HG03442 (cell line): Measurements from ENCODE around the gene PLPP3.

Source experiments
- ATAC-seq: cut with Tn5 transposase; IDR thresholded peaks from one replicate; pipeline ENCODE4 v1.9.1; 2021; ENCODE audit warnings: mild to moderate bottlenecking, moderate library complexity; ENCODE audit not compliant: unreplicated experiment

The PLPP3 gene

DNA sequence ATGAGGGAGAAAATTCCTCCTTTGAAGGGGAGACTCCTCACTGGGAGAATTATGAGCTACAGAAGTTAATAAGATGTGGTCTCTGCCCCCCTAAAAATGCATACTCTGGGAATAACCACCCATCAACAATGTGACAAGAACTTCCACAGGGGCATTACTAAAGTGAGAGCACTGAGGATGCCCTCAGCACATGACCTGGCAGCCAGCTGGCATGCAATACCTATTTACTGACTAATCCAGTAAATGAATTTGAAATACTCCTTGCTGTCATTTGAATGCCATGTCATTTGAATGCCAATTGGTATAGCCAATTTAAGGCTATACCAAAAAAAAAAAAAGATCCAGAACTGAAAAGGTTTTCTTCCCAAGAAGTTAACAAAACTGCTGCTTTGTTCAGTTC lies 30.8 kb downstream of the PLPP3 start:
- ATAC-seq: no peak

DNA sequence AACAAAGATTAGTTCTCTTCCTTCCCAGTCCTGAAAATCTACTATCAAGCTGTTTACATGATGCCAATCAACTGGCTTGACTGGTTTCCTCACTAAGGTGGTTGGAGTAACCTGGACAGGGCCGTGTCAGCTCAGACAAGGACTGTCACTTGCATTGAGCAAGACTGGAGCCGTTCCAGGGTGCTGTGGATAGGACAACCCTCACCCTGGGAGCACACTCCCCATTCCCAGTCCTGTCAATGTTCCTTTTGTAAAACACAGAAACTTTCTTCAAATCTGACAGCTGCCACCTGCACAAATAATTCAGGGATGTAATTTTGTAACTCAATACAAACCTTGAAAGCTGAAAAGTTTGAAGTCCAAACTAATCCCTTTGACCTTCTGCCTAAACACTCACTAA lies 31.4 kb downstream of the PLPP3 start:
- ATAC-seq: no peak

DNA sequence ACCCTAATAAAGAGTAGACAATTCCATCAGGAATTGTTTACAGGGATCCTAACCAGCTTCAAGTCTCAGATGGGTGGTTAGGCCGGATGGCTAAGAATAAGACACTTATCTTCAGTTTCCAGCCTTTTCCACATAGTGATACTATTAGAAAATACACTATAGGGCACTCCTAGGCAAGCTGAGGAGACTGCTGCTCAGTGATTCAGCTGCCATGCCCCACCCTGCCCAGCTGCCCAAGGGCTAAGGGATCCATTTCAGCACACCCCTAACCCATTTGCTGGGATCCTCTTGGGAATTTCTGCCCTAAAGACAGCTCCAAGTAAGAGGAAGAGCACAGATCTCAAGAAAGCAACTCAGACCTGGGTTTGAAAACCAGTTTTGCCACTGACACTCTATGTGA lies 31.9 kb downstream of the PLPP3 start:
- ATAC-seq: no peak

DNA sequence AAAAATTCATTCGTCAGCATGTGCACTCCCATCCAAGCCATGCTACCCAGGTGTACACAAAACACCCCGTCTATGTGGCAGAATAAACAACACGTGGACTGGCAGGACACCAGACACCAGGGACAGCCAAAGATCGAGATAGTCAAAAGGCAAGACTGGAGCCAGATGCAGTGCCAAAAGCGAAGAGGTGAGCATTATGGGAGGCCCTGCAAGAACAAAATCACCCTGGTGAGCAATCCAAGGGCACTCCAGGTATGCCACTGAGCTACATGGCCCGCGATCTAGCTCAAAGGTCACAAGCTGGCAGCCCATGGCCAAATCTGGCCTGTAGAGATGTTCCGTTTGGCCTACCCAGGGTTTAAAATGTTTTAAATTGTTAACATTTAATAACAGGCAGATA lies 33.7 kb downstream of the PLPP3 start:
- no peak for ATAC-seq

DNA sequence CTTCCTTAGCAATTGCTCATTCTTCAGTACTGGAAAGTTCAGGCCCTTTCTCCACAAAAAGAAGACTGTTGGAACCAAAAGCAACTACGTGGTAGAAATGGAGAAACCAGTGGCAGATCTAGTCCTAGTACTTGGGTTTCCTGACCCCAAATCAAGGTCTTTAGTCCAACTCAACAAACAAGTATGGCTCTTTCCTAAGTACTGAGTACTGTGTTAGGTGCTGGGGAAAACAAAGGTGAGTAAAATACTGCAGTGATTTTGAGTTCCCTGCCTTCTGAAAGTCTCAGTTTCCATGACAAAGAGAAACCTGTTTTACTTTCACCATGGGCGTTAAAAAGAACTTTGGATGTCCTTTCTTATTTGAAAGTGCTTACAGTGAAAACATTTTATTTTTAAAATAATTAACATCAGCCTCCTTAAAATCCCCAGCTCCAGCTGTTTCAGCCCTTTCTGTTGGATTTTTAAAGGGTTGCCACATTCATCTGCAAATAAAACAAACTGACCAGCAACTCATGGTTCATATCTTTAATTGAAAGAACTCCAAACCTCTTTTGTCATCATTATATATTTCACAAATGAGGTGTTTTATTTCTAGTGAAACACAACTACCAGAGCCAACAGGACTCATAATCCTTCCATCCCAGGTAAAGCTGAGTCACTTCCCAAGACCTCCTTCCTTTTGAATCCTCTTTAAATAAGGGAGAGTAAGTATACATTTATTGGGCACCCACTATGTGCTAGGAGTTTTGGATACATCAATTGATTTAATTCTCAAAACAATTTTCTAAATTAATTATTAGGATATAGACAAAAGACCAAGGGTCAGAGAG lies 35.4 kb downstream of the PLPP3 start:
- no peak for ATAC-seq

DNA sequence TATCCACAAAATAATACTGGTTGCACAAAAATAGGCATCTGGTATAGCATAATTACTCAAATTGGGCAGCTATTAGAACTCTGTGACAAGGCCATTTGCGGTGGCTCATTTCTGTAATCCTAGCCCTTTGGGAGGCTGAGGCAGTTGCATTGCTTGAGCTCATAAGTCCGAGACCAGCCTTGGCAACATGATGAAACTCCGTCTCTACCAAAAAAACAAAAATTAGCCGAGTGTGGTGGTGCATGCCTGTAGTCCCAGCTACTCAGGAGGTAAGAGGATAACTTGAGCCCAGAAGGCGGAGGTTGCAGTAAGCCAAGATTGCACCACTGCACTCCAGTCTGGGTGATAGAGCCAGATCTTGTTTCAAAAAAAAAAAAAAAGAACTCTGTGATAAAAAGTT lies 36.7 kb downstream of the PLPP3 start:
- no peak for ATAC-seq

DNA sequence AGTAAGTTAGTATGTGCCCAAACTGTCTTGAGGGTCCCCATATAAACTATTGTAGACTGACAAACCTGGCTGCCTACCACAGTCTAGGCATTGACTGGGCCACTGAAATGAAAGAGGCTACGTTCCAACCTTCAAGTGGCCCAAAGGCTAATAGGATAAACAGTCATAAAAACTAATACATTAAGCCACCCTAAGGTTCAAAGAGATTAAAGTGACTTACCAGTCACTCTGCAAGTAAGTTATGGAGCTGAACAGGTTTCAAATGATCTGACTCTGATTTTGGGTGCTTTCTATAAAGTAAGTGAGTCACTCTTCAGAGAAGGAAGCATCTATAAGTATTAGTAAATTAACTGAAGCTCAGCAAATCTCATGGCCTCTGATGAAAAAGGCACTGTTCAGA lies 38.0 kb downstream of the PLPP3 start:
- ATAC-seq: no peak

DNA sequence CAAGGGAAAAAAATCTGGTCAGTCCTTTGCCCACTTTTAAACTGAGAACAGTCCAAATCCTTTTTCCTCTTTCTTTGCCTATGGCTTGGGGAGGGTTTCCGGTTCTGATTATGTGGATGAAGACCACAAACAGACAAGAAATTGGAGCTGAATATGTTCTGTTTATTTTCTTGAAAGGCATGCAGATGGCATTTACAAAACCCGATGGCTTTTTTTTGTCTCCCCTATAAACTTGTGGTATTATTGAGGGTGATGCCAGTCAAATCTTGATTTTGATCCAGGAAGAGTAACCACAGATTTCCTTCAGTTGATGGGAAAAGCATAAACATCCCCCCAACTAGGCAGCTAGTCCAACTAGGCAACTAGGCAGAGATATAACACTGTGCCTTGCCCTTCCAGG lies 38.9 kb downstream of the PLPP3 start:
- ATAC-seq: no peak

DNA sequence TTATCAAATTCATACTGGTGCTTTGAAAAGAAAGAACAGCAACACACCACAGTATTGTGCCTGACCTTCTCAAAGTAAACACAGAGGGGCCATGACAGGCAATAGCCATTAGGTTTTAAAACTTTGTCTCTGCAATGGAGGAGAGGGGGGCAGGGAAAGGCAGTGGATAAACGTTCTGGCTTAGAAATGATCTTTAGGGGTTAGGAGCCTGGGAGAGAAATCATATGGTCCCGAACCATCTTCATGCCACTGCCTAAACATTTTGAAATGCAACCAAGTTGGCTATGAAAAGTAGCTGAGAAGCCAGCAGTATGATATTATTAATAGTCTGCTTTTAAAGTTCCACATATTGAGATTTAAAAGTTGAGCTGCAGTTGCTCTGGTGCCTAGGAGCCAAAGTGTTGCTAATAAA lies 39.8 kb downstream of the PLPP3 start:
- ATAC-seq: no peak

DNA sequence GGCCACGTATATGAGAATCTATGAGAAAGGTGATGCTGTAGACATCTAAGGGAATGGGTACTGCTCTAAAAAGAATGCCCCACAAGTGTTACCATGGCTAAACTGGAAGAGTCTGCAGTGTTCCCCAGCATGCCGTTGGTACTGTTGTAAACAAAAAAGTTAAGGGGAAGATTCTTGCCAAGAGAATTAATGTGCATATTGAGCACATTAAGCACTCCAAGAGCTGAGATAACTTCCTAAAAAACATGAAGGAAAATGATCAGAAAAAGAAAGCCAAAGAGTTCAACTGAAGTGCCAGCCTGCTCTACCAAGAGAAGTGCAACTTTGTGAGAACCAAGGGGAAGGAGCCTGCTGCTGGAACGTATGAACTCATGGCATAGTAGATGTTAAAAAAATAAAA lies 40.8 kb downstream of the PLPP3 start:
- ATAC-seq: no peak

DNA sequence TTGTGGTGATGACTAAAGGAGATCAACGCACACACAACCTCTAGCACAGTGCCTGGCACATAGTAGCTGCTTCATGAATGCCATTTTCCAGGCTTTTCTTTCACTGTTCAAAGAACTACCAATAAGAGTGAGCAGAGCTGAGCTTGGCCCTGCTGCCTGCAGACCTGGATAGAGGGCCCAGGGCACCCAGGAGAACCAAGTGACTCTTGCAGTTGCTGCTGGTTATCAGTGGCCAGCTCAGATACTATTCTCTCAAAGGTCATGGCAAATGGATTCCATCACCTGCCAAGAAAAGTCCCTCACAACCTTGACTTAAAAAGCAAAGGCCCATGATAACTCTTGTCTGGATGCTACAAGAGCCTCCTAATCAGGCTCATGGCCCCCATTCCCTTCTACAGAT lies 41.7 kb downstream of the PLPP3 start:
- no peak for ATAC-seq

DNA sequence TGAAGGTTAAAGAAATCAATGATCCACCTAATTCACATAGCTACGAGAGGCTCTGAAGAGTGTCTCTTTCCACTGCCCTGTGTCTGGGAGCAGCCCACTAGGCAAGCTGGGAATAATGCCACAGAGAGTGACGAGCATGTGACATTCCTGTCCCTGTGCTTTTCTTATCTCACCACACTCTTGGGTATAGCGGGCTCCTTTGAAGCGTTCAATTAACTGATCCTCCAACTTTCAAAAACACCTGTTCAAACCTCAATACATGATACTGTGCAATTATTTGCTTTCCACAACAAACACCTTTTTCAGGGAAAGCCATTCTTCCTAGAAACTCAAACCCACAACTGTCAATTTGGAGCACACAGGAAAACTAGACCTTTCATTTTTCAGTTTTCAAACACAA lies 43.4 kb downstream of the PLPP3 start:
- ATAC-seq: no peak

DNA sequence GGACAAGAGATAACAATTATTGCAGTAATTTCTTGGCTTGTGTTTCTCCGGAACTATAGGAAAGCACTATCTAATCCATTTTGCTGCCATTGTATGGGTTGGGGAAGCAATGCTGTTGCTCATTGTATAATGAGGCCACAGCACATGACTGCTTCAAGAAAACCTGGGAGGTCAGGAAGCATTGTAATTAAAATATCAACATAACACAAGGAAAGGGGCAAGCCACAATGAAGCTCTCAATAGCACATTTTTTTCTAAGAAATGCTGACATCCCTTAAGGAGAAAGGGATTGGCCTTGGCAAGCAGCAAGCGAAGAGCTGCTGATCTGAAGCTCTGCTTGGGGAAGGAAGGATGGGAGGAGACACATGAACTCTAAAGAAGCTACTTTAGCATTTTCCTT lies 44.0 kb downstream of the PLPP3 start:
- ATAC-seq: no peak

DNA sequence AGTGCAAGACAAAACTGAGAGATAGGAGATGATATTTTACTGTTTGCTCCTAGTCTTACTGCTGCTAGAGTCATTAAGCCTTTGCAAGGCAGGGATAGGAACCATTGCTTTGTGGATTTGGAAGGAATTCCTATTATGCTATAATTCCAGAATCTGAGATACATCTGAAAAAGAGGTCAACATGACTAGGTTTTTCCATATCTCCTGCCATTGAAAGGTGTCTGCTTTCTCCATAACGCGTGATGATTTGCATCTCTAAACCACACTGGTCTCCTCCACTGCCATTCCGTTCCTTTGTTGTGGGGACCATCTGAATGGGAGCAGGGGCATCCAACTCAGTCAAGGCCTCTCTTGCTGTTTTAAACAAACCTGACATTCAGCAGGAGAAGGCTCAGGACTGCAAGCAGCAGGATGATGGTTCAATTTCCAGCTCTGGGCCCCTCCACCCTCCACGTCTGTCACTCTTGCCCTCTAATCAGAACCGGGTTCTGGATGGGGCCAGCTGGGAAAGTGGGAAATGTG lies 45.2 kb downstream of the PLPP3 start:
- no peak for ATAC-seq

DNA sequence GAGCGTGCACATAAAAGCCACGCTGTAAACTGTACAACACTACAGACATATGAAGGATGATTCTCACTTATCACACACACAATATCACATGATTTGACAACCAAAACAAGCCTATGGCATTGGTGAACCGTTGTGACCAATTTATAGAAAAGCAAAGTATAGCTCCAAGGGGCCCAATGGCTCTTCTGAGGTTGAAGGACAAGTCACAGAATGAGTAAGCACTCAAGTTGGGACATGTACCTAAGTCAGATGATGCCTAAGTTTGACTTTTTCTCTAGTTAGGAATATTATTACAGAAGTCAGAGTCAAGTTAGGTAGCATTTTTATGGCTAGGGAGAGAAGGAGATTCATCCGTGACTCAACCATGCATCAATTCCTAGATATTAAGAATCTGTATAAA lies 45.7 kb downstream of the PLPP3 start:
- ATAC-seq: peak; percentile 93

DNA sequence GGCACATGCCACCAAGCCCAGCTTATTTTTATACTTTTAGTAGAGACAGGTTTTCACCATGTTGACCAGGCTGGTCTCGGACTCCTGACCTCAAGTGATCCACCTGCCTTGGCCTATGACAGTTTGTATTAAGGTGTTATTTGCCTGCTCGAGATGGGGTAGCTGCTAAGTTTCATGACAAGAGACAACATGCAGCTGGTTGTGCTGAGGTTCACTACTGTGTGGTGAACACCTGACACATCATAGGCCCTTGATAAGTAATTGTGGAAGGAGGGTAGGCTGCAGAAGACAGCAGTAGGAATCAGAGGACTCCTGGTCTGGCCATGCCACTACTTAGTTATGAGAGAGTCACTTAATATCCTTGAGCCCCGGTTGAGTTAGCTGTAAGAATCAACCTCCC lies 46.2 kb downstream of the PLPP3 start:
- ATAC-seq: peak; percentile 26

DNA sequence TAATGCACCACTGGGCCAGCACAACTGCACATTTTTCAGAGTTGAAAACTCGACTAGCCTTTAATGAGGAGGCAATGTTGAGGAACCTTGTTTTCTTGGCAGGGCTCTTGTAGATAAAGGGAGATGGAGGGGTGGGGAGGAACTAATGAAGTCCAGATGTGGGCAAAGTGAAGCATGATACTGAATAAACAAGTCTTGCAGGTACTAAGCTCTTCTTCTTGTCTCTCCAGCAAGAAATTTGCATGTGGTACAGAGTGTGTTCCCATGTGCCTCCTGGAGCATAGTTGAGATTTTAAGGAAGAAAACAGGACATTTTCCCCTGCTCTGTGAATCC lies 47.0 kb downstream of the PLPP3 start:
- no peak for ATAC-seq

DNA sequence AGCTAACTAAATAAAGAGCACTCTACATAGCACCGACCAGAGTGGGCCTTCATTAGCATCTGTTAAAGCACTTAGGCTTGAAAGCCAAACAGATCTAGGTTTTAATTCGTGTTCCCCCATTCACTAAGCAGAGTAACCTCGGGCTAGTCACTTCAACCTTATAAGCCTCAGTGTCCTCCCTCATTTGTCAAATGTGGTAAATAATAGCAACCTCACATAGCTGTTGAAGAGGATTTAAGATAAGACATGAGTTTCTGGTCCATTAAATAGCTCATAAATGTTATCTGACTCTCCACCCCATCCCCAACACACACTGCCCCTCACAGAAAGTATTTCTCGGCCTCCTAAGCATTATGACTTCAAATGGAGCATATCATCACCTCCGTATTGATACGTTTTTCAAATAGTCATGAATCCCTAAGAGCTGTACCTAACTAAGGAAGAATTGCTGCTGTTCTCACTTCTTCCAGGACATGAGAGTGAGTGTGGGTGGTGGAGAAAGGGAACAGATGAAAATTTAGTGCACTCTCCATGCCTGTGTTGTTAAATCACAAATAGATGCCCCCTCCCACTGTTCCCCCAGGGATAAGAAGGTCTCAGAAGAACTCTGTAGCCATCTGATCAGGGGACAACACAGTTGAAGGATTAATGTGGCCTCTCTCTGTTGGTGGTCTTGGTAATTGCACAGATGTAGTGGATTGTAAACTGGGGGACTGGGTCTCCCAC lies 47.6 kb downstream of the PLPP3 start:
- ATAC-seq: no peak

DNA sequence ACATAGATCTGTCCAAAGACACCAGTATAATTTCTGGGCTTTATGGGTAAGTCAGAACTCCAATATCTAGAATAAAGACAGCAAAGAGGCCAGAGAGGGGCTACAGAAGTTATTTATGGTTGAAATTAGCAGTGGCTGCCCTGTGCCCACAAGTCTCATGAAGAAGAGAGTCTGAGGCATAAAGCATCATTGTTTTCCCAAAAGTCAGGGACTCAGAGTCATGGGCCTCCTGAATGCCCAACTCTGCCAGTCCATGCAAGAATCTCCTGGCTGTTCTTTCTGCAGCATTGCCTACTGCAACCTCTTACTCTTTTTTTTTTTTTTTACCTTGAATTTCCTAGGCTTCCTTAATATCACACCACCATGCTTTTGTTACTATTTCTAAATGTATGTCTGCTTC lies 49.6 kb downstream of the PLPP3 start:
- no peak for ATAC-seq

DNA sequence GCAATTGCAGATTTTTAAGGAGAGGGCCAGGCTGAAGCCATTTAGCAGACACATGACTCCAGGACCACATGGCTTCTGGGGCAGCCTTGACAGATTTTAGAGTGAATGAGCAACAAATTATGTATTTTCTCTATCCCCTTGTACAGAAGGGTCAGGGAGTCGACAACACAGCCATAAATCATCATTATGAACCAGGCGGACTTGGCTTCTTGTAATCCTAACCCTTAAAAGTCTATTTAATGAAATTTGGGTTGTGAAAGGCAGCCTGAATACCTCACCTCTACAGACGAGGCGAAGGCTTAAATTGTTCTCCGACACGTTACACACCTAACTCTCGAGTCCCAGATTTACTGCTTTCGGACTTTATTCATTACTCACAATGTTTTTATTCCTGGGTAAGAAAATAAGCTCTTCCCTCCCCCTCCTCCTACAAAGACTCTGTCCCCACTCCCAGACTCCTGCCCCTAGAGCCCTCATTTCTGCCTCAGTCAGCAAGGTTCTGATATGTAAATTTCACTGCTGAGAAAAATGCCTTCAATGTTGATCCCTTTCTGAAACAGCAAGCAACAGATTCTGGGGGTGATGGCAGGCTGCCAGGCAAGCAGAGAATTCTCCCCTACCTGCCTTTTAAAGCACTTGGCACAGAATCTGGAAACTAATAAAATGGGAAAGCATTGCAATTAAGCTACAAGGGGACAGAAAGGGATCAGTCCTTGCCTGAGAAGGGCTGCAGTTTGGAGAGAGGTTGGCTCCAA lies 51.6 kb downstream of the PLPP3 start:
- ATAC-seq: no peak

DNA sequence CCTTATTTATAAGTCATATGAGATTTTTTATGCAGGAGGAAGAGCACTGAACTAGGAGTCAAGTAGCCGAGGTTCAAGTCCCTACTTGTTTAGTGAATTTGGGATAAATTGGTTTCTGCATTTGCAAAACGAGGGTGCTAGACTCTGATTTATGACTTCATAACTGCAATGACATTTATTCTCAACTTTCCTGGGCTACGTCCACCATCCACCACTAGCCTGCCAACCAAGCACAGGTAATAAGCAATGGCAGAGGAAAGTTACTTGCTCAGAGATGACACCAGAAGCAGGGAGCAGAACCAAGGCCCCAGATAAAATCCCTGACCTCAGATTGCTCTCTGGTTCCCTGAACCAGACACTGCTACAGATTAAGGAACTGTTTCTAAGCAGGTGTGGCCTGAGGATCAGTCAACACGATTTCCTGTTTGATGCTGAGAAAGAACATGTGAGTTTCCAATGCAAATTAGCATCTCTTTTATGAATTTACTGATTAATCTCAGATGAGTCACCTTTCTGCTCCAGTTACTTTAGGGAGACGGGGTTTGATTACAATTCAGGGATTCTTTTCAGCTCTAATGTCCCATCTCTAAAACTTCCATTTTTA lies 52.7 kb downstream of the PLPP3 start:
- ATAC-seq: peak; percentile 74
